ENCODE results near the gene TRPM5.
"Not testable (repeated sequence)": the region's sequence is repeated elsewhere in the genome, so short reads cannot be mapped to it uniquely, and the experiment has no call there.

Gene TRPM5, protein sequence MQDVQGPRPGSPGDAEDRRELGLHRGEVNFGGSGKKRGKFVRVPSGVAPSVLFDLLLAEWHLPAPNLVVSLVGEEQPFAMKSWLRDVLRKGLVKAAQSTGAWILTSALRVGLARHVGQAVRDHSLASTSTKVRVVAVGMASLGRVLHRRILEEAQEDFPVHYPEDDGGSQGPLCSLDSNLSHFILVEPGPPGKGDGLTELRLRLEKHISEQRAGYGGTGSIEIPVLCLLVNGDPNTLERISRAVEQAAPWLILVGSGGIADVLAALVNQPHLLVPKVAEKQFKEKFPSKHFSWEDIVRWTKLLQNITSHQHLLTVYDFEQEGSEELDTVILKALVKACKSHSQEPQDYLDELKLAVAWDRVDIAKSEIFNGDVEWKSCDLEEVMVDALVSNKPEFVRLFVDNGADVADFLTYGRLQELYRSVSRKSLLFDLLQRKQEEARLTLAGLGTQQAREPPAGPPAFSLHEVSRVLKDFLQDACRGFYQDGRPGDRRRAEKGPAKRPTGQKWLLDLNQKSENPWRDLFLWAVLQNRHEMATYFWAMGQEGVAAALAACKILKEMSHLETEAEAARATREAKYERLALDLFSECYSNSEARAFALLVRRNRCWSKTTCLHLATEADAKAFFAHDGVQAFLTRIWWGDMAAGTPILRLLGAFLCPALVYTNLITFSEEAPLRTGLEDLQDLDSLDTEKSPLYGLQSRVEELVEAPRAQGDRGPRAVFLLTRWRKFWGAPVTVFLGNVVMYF (N-terminal part only)

GRCh38 chr11:2443881-2444820 is at the start of gene TRPM5:
Gene TRPM5, minus strand, starts transcription at chr11:2444514. Its CDS starts 21,478 bp downstream, at chr11:2423036.
- DNase-seq: peak; percentile 82

DNA sequence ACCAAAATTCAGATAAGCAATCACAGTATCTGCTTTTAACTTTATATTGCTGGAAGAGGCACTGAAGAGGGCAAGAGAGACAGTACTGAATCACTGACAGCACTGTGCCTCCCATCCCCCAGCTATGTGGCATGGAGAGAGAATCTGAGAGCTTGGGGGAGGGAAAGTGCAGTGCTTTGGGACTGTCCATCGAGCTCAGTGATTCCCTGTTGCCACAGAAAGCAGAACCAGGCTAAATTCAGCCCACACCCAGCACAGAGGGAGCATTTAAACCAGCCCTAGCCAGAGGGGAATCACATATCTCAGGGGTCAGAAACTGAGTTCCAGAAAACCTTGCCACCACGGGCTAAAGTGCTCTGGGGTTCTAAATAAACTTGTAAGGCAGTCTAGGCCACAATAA is 44.8 kb upstream of the TRPM5 start:
- no peak for DNase-seq

- no peak for DNase-seq
These were observed 43.7 kb upstream of the TRPM5 start for GRCh38 chr11:2488004-2488403.

DNA sequence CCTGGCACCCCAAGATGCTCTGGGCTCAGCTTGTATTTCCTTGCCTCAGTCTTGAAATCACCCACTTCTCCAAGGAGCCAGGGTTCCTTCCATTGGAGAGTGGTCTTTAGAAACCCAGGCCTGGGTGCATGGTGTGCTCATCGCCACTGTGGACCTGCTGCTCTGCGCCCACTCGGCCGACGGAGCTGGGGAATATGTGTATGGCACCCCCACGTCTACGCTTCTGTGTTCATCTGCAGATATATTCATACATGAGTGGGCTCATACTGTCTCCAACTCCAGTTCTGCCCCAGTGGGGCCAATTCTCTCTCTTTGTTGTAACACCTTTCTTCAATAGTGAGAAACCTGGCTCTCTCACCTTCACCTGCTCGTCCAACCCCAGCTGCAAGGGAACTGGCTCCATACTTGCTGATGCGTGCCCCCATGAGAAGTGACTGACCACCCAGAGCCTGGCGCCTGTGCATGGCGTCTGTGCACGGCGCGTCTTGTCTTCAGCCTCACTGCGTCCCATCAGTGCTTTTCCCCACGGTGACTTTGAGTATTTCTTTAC is 40.3 kb upstream of the TRPM5 start:
- DNase-seq: no peak

DNA sequence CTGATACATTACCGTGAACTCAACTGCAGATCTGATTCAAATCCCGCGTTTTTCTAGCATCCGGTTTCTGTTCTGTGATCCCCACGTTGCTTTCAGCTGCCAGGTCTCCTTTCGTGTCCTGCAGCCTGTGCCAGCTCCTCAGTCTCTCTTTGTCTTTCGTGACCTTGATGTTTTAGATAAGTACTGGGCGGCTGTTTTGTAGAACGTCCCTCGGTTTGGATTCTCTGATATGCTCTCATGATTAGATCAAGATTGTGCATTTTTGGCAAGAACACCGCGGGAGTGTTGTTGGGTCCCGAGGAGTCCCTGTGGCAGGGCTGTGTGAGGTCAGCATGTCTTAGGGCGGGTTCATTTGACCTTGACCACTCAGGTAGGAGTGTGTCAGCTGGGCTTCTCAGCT is 39.1 kb upstream of the TRPM5 start:
- no peak for DNase-seq

GRCh38 chr11:2482745-2483144 is 38.4 kb upstream of the TRPM5 start:
- DNase-seq: no peak

DNA sequence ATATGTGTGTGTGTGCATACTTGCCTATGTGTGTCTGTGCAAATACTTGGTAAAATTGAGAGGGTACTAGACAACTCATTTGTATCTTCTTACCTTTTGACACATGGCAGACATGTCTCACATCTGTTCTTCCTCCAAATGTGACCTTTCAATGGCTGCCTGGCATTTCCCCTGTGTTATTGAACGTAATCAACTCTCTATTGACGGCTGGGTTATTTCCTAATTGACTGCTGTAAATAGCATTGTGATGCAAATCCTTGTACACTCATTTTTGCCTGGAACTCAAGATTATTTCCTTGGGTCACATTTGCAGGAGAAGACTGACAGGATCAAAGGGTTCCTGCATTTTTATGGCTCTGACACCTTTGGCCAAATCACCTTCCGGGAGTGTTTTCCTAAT is 37.9 kb upstream of the TRPM5 start:
- no peak for DNase-seq

DNA sequence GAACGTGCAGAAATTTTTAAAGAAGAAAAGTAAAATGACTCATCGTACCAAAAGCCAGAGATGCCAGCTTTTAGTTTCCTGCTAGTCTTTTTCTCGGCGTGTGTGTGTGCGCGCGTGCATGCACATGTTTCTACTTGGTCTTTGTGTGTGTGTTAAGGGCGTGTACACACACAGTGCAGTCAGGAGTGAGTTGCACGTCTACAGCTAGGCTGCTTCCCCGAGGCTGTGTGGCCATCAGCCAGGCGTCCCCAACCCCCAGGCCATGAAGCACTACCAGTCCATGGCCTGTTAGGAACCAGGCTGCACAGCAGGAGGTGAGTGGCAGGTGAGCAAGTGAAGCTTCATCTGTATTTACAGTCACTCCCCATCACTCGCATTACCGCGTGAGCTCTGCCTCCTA is 36.9 kb upstream of the TRPM5 start:
- peak; percentile 8 for DNase-seq

DNA sequence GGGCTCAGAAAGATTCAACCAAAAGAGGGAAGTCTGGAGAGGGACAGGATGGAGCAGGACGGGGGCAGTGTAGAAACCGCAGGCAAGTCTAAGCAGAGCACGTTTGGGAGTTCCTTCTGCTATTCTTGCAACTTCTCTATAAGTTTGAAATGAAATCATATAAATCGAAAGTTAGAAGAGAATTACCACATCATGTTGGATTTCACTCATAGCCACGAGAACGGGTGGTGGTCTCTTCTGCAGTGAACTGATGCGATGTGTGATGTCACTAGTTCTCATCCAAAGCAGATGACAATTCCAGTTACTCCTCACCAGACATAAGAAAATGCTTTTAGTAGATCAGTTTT is 36.5 kb upstream of the TRPM5 start:
- no peak for DNase-seq

DNA sequence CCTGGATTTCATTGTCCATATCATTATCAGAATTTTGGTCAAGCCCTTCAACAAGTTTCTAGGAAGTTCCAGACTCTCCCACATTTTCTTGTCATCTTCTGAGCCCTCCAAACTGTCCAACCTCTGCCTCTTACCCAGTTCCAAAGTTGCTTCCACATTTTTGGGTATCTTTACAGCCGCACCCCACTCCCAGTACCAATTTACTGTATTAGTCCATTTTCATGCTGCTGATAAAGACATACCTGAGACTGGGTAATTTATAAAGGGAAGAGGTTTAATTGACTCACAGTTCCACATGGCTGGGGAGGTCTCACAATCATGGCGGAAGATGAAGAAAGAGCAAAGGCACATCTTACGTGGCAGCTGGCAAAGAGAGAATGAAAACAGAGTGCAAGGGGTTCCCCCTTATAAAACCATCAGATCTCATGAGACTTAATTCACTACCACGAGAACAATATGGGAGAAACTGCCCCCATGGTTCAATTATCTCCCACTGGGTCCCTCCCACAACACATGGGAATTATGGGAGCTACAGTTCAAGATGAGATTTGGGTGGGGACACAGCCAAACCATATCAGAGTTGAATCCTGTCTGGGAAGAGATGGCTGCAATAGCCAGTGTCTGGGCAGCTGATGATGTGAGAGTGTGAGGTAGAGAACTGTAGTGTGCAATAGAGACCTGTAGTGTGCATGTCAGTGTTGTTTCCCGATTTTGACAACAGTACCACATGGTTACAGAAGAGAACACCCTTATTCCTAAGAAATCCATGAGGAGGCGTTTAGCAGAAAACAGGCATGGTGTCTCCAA is 36.0 kb upstream of the TRPM5 start:
- not testable (repeated sequence) for DNase-seq

- DNase-seq: no peak
These were observed 33.6 kb upstream of the TRPM5 start for GRCh38 chr11:2477936-2478335.

- DNase-seq: no peak
These were observed 32.9 kb upstream of the TRPM5 start for GRCh38 chr11:2477254-2477653.

GRCh38 chr11:2475136-2475918 is 31.0 kb upstream of the TRPM5 start:
- DNase-seq: no peak

- no peak for DNase-seq
These were observed 30.0 kb upstream of the TRPM5 start for GRCh38 chr11:2474059-2474901.

DNA sequence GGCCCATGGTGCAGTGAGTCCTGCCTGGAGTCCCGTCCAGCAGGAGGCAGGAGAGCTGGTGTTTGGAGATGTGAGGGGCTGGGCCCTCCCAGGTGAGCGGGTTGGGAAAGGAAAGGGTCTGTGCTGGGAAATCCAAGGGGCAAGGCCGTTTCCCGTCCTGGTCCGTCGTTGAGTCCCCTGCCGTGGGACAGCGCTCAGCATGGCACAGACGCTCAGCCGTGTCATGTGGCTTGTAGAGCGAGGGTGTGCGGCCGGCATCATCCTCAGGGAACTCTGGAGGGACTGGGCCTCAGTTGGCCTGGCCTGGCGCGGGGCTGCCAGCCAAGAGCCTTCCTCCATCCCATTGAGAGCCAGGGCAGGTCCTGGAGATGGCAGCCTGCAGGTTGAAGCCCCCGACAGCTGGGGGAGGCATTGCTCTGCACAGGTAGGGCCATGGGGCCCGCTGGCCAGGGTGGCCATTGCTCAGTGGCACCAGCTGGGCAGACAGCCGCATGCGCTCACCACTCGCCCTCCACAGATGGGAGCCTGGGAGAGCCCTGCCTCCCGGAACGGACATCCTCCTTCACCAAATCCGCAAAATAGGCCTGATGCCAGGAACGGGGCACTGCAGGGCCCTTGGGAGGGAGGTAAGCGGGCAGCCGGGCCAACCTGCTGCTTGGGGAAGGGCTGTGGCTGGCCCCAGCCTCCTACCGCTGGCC is 29.2 kb upstream of the TRPM5 start:
- DNase-seq: no peak

DNA sequence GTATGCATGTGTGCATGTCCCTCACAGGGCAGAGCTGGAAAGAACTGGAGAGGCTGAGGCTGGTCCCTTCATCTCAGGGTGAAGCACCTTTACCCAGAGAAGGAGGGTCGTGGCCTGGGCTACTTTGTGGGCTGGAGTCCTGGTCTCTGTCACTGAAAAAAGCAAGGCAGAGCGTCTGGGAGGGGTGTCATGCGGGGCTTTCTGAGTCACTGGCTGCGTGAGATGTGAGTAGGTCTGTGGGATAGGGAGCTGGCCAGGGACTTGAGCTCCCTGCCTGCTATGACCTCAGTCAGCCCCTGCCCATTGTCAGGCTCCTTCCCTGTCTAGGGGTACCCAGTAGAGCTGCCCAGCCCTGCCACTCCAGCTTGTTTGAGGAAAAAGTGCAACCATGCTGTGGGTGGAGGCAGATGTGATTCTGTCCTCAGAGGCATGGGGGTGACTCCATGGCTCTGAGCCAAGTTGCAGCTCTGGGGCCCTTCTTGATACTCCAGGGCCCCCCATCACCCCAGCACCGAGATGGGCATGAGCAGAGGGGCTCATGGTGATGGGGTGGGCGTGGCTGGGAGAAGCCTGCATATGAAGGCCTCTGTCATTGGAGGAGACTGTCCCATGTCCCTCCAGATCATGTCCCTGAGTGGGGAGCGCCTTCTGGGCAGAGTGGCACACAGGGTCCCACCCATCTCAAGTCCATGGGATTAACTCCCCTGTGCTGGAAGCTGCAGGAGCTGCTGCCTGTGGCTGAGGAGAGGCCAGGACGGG is 28.3 kb upstream of the TRPM5 start:
- no peak for DNase-seq

DNA sequence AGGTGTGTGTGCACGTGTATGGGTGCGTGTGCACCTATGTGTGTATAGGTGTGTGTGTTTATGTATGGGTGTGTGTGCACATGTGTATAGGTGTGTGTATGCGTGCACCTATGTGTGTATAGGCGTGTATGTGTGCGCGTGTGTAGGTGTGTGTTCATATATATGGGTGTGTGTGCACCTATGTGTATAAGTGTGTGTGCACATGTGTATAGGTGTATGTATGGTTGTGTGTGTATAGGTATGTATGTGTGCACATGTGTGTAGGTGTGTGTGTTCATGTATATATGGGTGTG is 27.4 kb upstream of the TRPM5 start:
- DNase-seq: no peak

DNA sequence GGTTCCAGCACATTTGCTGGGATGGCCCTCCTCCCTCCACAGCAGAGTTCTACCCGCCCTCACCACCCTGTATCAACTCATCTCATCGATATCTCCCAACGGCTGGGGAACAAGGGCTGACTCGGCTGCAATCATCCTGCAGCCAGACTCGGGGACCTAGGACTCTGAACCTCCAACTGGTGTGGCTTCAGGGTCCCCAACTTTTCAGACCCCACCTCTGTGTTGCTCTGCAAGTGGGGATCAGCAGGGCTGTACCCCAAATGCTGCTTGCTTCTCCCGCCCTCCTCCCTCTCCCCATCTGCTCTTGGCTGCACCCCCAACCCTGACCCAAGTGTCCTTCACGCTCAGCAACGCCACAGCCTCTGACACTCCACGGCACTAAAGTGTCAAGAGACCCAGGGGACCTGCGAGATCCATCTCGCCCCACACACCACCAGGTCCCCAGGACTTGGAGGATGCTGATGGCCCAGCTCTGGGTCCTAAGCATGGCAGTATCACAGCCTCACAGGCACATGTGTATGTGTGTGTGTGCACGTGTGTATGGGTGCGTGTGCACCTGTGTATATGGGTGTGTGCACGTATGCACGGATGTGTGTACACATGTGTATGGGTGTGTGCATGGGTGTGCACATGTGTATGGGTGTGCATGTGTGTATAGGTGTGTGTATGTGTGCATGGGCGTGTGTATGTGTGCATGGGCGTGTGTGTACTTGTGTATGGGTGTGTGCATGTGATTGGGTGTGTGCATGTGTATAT is 26.9 kb upstream of the TRPM5 start:
- DNase-seq: no peak

All from stimulated activated CD4-positive, alpha-beta T cell treated with anti-CD3 and anti-CD28 coated beads, Interleukin-12 subunit alpha, Interleukin-12 subunit beta, amount 100 ng/mL, for 4 hours (primary cell).